H9 (cell line): ENCODE measurements around the gene CHST15. TPM values are rescaled to one million over a fixed set of nuclear protein-coding genes. Genes with fewer than 3 reads are reported as not detected.

Source experiments
- DNase-seq: peaks from one replicate; pipeline ENCODE4 v3.0.0-alpha.2; 2017
- H2AFZ ChIP-seq: one replicate; pipeline ENCODE4 v1.6.1; 2013; ENCODE audit warnings: mild to moderate bottlenecking, low read length, control low read depth, moderate library complexity
- H2AK5ac ChIP-seq: 2 replicates; pipeline ENCODE4 v1.6.1; 2013; ENCODE audit warnings: low read length, control low read depth, mixed read lengths; ENCODE audit not compliant: insufficient read length
- H2BK120ac ChIP-seq: one replicate; pipeline ENCODE4 v1.6.1; 2013; ENCODE audit warnings: low read depth, mild to moderate bottlenecking, low read length, control low read depth, inconsistent platforms; ENCODE audit not compliant: poor library complexity, severe bottlenecking
- H2BK12ac ChIP-seq: 2 replicates; pipeline ENCODE4 v1.6.1; 2013; ENCODE audit warnings: low read length, control low read depth, mixed read lengths, low read depth; ENCODE audit not compliant: insufficient read length
- H2BK15ac ChIP-seq: 2 replicates; pipeline ENCODE4 v1.6.1; 2013; ENCODE audit warnings: low read depth, low read length, control low read depth
- H2BK20ac ChIP-seq: one replicate; pipeline ENCODE4 v1.6.1; 2013; ENCODE audit warnings: low read depth, mild to moderate bottlenecking, low read length, control low read depth, inconsistent platforms; ENCODE audit not compliant: poor library complexity, severe bottlenecking
- H2BK5ac ChIP-seq: 2 replicates; pipeline ENCODE4 v1.6.1; 2013; ENCODE audit warnings: low read length, control low read depth, mixed read lengths; ENCODE audit not compliant: insufficient read length
- H3K14ac ChIP-seq: 2 replicates; pipeline ENCODE4 v1.6.1; 2013; ENCODE audit warnings: low read length, control low read depth; ENCODE audit not compliant: insufficient read depth
- H3K18ac ChIP-seq: 2 replicates; pipeline ENCODE4 v1.6.1; 2013; ENCODE audit warnings: low read depth, mild to moderate bottlenecking, mixed read lengths, low read length, control low read depth; ENCODE audit not compliant: insufficient read length
- H3K23ac ChIP-seq: 2 replicates; pipeline ENCODE4 v1.6.1; 2013; ENCODE audit warnings: low read length, control low read depth, mixed read lengths, low read depth; ENCODE audit not compliant: insufficient read length
- H3K23me2 ChIP-seq: 2 replicates; pipeline ENCODE4 v1.6.1; 2013; ENCODE audit warnings: low read depth, mild to moderate bottlenecking, mixed read lengths, low read length, control low read depth; ENCODE audit not compliant: insufficient read length, poor library complexity, severe bottlenecking
- H3K27ac ChIP-seq: 2 replicates; pipeline ENCODE4 v1.5.1; 2013; ENCODE audit warnings: low read length, control low read depth, mixed read lengths, low read depth; ENCODE audit not compliant: insufficient read length
- H3K27me3 ChIP-seq: 2 replicates; pipeline ENCODE4 v1.6.1; 2013; ENCODE audit warnings: low read length, control low read depth, inconsistent platforms; ENCODE audit not compliant: insufficient read depth
- H3K4ac ChIP-seq: 2 replicates; pipeline ENCODE4 v1.6.1; 2013; ENCODE audit warnings: low read depth, mild to moderate bottlenecking, control low read depth, inconsistent platforms, low read length, moderate library complexity
- H3K4me1 ChIP-seq: 2 replicates; pipeline ENCODE4 v1.6.1; 2013; ENCODE audit warnings: low read length, control low read depth, inconsistent platforms; ENCODE audit not compliant: insufficient read depth
- H3K4me2 ChIP-seq: 2 replicates; pipeline ENCODE4 v1.6.1; 2013; ENCODE audit warnings: low read length, control low read depth, mixed read lengths; ENCODE audit not compliant: insufficient read length, insufficient read depth
- H3K56ac ChIP-seq: 2 replicates; pipeline ENCODE4 v1.6.1; 2013; ENCODE audit warnings: low read depth, mild to moderate bottlenecking, mixed read lengths, low read length, control low read depth; ENCODE audit not compliant: insufficient read length
- H3K79me1 ChIP-seq: 2 replicates; pipeline ENCODE4 v1.6.1; 2013; ENCODE audit warnings: low read depth, mild to moderate bottlenecking, moderate library complexity, low read length, control low read depth, inconsistent platforms; ENCODE audit not compliant: insufficient read depth, poor library complexity, severe bottlenecking
- H3K79me2 ChIP-seq: 2 replicates; pipeline ENCODE4 v1.6.1; 2013; ENCODE audit warnings: low read length, control low read depth, inconsistent platforms; ENCODE audit not compliant: insufficient read depth
- H3K9ac ChIP-seq: 2 replicates; pipeline ENCODE4 v1.6.1; 2013; ENCODE audit warnings: low read length, control low read depth, mixed read lengths; ENCODE audit not compliant: insufficient read length; ENCODE audit errors: extremely low read depth
- H3K9me3 ChIP-seq: one replicate; pipeline ENCODE4 v1.6.1; 2013; ENCODE audit warnings: low read depth, low read length, inconsistent platforms; ENCODE audit not compliant: control insufficient read depth
- H3T11ph ChIP-seq: one replicate; pipeline ENCODE4 v1.6.1; 2013; ENCODE audit warnings: mild to moderate bottlenecking, low read length, control low read depth, inconsistent platforms
- H4K20me1 ChIP-seq: one replicate; pipeline ENCODE4 v1.6.1; 2013; ENCODE audit not compliant: control insufficient read depth, insufficient read length, insufficient read depth
- H4K5ac ChIP-seq: 2 replicates; pipeline ENCODE4 v1.6.1; 2013; ENCODE audit warnings: low read depth, mild to moderate bottlenecking, mixed read lengths, low read length, control low read depth; ENCODE audit not compliant: insufficient read length
- H4K8ac ChIP-seq: replicated peaks from 2 replicates; pipeline ENCODE4 v1.6.1; 2013; ENCODE audit warnings: low read length, control low read depth, mixed read lengths, low read depth; ENCODE audit not compliant: insufficient read length
- H4K91ac ChIP-seq: 2 replicates; pipeline ENCODE4 v1.6.1; 2013; ENCODE audit warnings: low read depth, mild to moderate bottlenecking, moderate library complexity, mixed read lengths, low read length, control low read depth; ENCODE audit not compliant: insufficient read length
- H3K27ac Mint-ChIP-seq, 3 experiments: 2 replicates in 2 of 3; 3 replicates in 1 of 3; pipeline ENCODE4 v1.8.0; 2020 to 2021; ENCODE audit warnings: mixed read lengths in 3 of 3, mild to moderate bottlenecking in 1 of 3, moderate library complexity in 1 of 3
- H3K27me3 Mint-ChIP-seq: 2 replicates; pipeline ENCODE4 v1.8.0; 2021; ENCODE audit warnings: low read depth, mild to moderate bottlenecking, moderate library complexity, mixed read lengths
- H3K36me3 Mint-ChIP-seq, 3 experiments: 2 replicates in 2 of 3; 3 replicates in 1 of 3; pipeline ENCODE4 v1.8.0; 2020 to 2021; ENCODE audit warnings: low read depth in 3 of 3, mixed read lengths in 3 of 3; ENCODE audit not compliant: insufficient read depth in 1 of 3
- H3K4me1 Mint-ChIP-seq, 2 experiments: 2 replicates each; pipeline ENCODE4 v1.8.0; 2020; ENCODE audit warnings: mixed read lengths in 2 of 2
- H3K4me3 Mint-ChIP-seq, 2 experiments: 2 replicates in 1 of 2; 3 replicates in 1 of 2; pipeline ENCODE4 v1.8.0; 2020 to 2021; ENCODE audit warnings: mild to moderate bottlenecking in 2 of 2, mixed read lengths in 2 of 2, moderate library complexity in 1 of 2
- H3K9me3 Mint-ChIP-seq, 2 experiments: 2 replicates in 1 of 2; 3 replicates in 1 of 2; pipeline ENCODE4 v1.8.0; 2020; ENCODE audit warnings: mild to moderate bottlenecking in 2 of 2, mixed read lengths in 2 of 2, moderate library complexity in 1 of 2
- CTCF ChIP-seq: fragments of 200-600 bp; sonication (generic); conservative IDR thresholded peaks from 3 replicates; pipeline ENCODE4 v1.8.0; 2021; ENCODE audit warnings: antibody characterized with exemption, mild to moderate bottlenecking
- WGBS: extraction: QIAGEN DNeasy Blood & Tissue Kit; methylation state at CpG from one replicate; pipeline ENCODE4 v1.1.7; 2013; ENCODE audit warnings: missing lambda C conversion rate, low lambda C conversion rate, mixed read lengths; ENCODE audit not compliant: insufficient read length; ENCODE audit errors: extremely low coverage; 5-methylcytosine and 5-hydroxymethylcytosine counted together
- total RNA-seq: library from RNA; stranded (reverse); gene quantifications from 2 replicates; pipeline ENCODE4 v1.2.1, GENCODE V29; 2021

CHST15 gene
- total RNA-seq, 1 experiment from 2014 or later, result 8.7 TPM

GRCh38 chr10:124073978-124074377 lies 19.4 kb downstream of the CHST15 start:
- WGBS, result no CpG with 5 or more reads among the region's 5 CpGs
- no peak for DNase-seq
- Histone ChIP-seq H3K18ac (no peak overlapping the region), H3K23ac (no peak overlapping the region), H3K79me1 (no peaks in the 10 kb centered on the region), H3K14ac (no peak overlapping the region), H2BK120ac (no peak overlapping the region), H2BK12ac (no peak overlapping the region), H3T11ph (no peak overlapping the region), H3K27me3 (no peaks in the 10 kb centered on the region), H3K9me3 (no peaks in the 10 kb centered on the region), H2AK5ac (no peak overlapping the region), H3K23me2 (no peaks in the 10 kb centered on the region), H3K9ac (no peak overlapping the region), H2BK20ac (no peak overlapping the region), H3K56ac (no peak overlapping the region), H3K4ac (no peak overlapping the region), H3K27ac (no peak overlapping the region), H2BK15ac (no peak overlapping the region), H2BK5ac (no peak overlapping the region), H4K91ac (no peak overlapping the region), H3K4me2 (no peak overlapping the region), H3K4me1 (no peaks in the 10 kb centered on the region; the same call in 1 of the 2 replicates), H3K79me2 (no peaks in the 10 kb centered on the region), H4K8ac (no peak overlapping the region), H4K5ac (no peak overlapping the region), H4K20me1 (no peaks in the 10 kb centered on the region), H2AFZ (no peak overlapping the region)
- Mint-ChIP-seq H3K27me3 (no peaks in the 10 kb centered on the region), H3K4me3 (no peak overlapping the region), H3K9me3 (no peaks in the 10 kb centered on the region; a peak in 1 of 5 replicates), H3K27ac (no peak overlapping the region), H3K4me1 (peaks cover 40 to 44% of the 10 kb centered on the region in 2 experiments), H3K36me3 (peaks cover 0 to 5% (median 0%) of the 10 kb centered on the region in 3 experiments; a peak in 1 of 7 replicates)
- no peak for TF ChIP-seq CTCF
